Dendritic cell treated with granulocyte-macrophage colony-stimulating factor and Interleukin-4, amounts not matched to agents 40 ng/mL and 50 ng/mL, for 4 days (primary cell): ENCODE measurements around the gene MAP2K6.

ENCODE experiments used
- H3K27ac Mint-ChIP-seq: one replicate; pipeline ENCODE4 v1.8.0; 2022; ENCODE audit warnings: mild to moderate bottlenecking, mixed read lengths
- H3K27me3 Mint-ChIP-seq: one replicate; pipeline ENCODE4 v1.8.0; 2022; ENCODE audit warnings: mild to moderate bottlenecking, mixed read lengths
- H3K36me3 Mint-ChIP-seq: one replicate; pipeline ENCODE4 v1.8.0; 2022; ENCODE audit warnings: low read depth, mixed read lengths
- H3K4me1 Mint-ChIP-seq: one replicate; pipeline ENCODE4 v1.8.0; 2022; ENCODE audit warnings: low read depth, mixed read lengths
- H3K4me3 Mint-ChIP-seq: one replicate; pipeline ENCODE4 v1.8.0; 2022; ENCODE audit warnings: mild to moderate bottlenecking, moderate library complexity, mixed read lengths
- H3K9me3 Mint-ChIP-seq: one replicate; pipeline ENCODE4 v1.8.0; 2022; ENCODE audit warnings: mixed read lengths
- intact Hi-C: fragments of 100-400 bp; cut with micrococcal nuclease; formaldehyde crosslinking; loops from one replicate; pipeline ENCODE4 v1.15.0; 2022

Gene MAP2K6

GRCh38 chr17:69581061-69581961 lies 166.8 kb downstream of the MAP2K6 start:
- H3K27me3 Mint-ChIP-seq: peaks cover 17% of the 10 kb centered on the region
- H3K36me3 Mint-ChIP-seq: no peaks in the 10 kb centered on the region
- intact Hi-C loops: no loop called here
- H3K9me3 Mint-ChIP-seq: no peaks in the 10 kb centered on the region
- peaks cover 7% of the 10 kb centered on the region for H3K4me1 Mint-ChIP-seq
- no peak overlapping the region for H3K27ac Mint-ChIP-seq
- H3K4me3 Mint-ChIP-seq: no peak overlapping the region

GRCh38 chr17:69588316-69588715 lies 173.8 kb downstream of the MAP2K6 start:
- intact Hi-C loops: no loop called here
- no peak overlapping the region for H3K27ac Mint-ChIP-seq
- H3K4me3 Mint-ChIP-seq: no peak overlapping the region
- no peaks in the 10 kb centered on the region for H3K4me1 Mint-ChIP-seq
- no peaks in the 10 kb centered on the region for H3K36me3 Mint-ChIP-seq
- H3K9me3 Mint-ChIP-seq: no peaks in the 10 kb centered on the region
- H3K27me3 Mint-ChIP-seq: peaks cover 4% of the 10 kb centered on the region

- no peaks in the 10 kb centered on the region for H3K4me1 Mint-ChIP-seq
- H3K36me3 Mint-ChIP-seq: no peaks in the 10 kb centered on the region
- intact Hi-C loops: no loop called here
- no peaks in the 10 kb centered on the region for H3K9me3 Mint-ChIP-seq
- H3K27ac Mint-ChIP-seq: no peak overlapping the region
- no peak overlapping the region for H3K4me3 Mint-ChIP-seq
- peaks cover 4% of the 10 kb centered on the region for H3K27me3 Mint-ChIP-seq
These were observed 174.3 kb downstream of the MAP2K6 start for GRCh38 chr17:69588827-69589239.

- Mint-ChIP-seq H3K36me3 (no peaks in the 10 kb centered on the region), H3K4me1 (no peaks in the 10 kb centered on the region), H3K27ac (no peak overlapping the region), H3K27me3 (peaks cover 3% of the 10 kb centered on the region), H3K9me3 (no peaks in the 10 kb centered on the region), H3K4me3 (no peak overlapping the region)
- intact Hi-C loops: no loop called here
These were observed 176.2 kb downstream of the MAP2K6 start for GRCh38 chr17:69590671-69591070.

DNA sequence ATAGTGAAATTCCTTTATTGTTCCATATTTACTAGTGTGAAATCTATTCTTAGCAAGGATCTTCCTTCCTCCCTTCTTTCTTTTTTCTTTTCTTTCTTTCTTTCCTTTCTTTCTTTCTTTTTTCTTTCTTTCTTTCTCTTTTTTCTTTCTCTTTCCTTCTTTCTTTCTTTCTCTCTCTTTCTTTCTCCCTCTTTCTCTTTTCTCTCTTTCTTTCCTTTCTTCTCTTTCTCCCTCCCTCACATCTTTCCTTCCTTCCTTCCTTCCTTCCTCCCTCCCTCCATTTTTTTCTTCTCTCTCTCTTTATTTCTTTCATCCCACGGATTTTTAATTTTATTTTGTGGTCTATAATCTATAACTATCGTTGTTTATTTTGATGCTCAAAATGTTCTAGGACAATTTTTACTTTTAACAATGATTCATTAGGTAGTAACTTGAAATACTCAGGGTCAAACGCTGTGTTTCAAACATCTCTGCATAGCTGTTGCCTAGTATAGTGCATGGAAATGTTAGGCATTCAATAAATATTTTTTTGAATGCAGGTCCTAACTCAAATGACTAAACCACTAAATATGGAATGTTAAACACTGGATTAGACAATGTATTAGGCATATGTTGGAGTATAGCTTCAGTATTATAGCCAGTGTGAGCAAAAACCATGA lies 178.3 kb downstream of the MAP2K6 start:
- intact Hi-C loops: no loop called here
- Mint-ChIP-seq H3K9me3 (no peaks in the 10 kb centered on the region), H3K4me3 (no peak overlapping the region), H3K27ac (no peak overlapping the region), H3K27me3 (peaks cover 7% of the 10 kb centered on the region), H3K4me1 (no peaks in the 10 kb centered on the region), H3K36me3 (no peaks in the 10 kb centered on the region)

- no peak overlapping the region for H3K27ac Mint-ChIP-seq
- H3K9me3 Mint-ChIP-seq: no peaks in the 10 kb centered on the region
- H3K4me1 Mint-ChIP-seq: no peaks in the 10 kb centered on the region
- H3K36me3 Mint-ChIP-seq: no peaks in the 10 kb centered on the region
- peaks cover 7% of the 10 kb centered on the region for H3K27me3 Mint-ChIP-seq
- intact Hi-C loops: no loop called here
- no peak overlapping the region for H3K4me3 Mint-ChIP-seq
These were observed 178.8 kb downstream of the MAP2K6 start for GRCh38 chr17:69593351-69593715.

DNA sequence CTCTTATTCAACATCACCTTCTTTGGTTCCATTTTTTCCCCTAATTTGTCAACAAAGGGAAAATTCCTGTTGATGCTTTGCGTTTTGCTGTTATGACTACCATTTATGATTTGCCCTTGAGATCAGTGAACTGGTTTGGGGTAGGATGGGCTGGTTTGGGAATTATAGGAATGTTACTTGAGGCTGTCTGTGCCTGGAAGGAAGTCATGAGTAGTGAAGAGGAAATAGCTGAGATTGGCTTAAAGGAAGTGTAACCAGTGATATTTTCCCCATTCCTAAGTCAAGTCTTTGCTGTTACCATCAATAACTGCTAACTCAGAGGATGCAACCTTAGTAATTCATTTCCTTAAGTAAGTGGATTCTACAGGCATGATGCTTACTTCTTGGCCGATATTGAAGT lies 179.2 kb downstream of the MAP2K6 start:
- H3K36me3 Mint-ChIP-seq: no peaks in the 10 kb centered on the region
- intact Hi-C loops: no loop called here
- peaks cover 7% of the 10 kb centered on the region for H3K27me3 Mint-ChIP-seq
- no peak overlapping the region for H3K4me3 Mint-ChIP-seq
- no peaks in the 10 kb centered on the region for H3K4me1 Mint-ChIP-seq
- no peak overlapping the region for H3K27ac Mint-ChIP-seq
- no peaks in the 10 kb centered on the region for H3K9me3 Mint-ChIP-seq

DNA sequence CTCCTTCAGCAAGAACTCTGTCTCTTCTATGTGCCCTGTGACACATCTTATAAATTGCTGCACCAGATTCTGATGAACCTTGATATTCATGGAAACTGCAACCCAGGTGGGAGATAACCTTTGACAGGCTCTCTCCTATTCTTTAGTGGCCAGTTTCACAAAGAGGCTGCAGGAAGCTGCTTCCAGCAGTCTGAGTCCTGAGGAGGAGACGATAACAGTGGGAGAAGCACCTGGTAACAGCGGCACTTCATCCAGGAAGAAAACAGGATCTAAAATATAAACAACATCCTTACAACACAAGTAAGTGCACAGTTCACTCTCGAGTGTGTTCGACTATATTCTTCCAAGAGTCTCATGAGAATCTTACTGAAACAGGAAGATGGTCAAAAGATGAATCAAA lies 180.1 kb downstream of the MAP2K6 start:
- Mint-ChIP-seq H3K4me3 (no peak overlapping the region), H3K9me3 (no peaks in the 10 kb centered on the region), H3K36me3 (no peaks in the 10 kb centered on the region), H3K27ac (no peak overlapping the region), H3K27me3 (peaks cover 7% of the 10 kb centered on the region), H3K4me1 (no peaks in the 10 kb centered on the region)
- intact Hi-C loops: no loop called here

DNA sequence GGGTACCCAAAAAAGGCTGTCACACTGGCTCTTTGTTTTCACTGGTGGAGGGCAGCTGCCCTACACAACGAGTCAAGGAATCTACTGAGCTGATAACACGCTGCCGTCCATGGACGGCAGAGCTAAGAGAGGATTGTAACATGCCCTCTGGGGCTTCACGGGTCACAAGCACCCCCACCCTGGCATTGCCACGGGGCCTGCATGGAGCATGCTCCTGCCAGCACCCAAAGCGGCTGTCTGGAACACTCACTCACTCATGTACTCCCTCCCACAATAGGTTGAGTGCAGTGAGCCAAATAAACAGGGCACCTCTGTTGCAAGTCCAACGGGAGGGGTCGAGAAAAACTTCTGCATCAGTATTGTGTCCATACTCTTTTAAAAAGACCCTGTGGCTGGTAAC lies 181.6 kb downstream of the MAP2K6 start:
- Mint-ChIP-seq H3K4me1 (no peaks in the 10 kb centered on the region), H3K4me3 (no peak overlapping the region), H3K9me3 (no peaks in the 10 kb centered on the region), H3K27ac (no peak overlapping the region), H3K36me3 (no peaks in the 10 kb centered on the region), H3K27me3 (peaks cover 5% of the 10 kb centered on the region)
- intact Hi-C loops: no loop called here

DNA sequence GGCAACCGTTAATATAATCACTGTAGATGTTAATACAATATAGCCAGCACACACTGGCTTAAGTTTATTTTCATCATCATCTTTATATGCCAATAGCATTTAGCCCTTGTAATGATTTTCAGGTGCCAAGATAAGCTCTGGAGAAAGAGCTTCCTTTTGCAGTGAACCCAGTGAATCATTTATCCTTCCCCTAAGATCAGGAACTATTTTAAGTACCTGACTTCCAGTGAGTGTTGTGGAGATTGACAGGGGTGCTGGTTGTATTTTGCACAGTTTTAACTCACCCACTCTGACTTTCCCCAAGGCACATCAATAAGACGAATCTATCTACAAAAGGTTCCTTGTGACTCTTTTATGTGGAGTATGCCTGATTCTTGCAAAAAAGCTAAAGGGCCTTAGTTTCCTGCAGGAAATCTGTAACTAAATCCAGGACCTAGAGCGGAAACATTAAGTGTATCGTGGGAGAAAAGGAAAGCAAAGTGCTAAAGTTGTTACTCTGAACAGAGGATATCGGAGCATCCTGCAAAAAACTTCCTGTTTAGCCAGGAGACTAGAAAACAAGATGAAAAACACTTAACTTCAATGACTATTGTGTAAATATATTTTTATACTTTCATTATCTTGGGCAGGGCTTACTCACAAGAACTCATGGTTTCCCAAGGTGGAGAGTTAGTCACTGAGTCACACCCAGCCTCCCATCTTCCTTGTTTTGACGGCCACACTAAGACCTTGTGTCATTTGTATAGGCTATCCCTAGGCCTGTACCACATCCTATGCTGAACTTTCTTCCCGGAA lies 183.6 kb downstream of the MAP2K6 start:
- intact Hi-C loops: no loop called here
- H3K4me1 Mint-ChIP-seq: no peaks in the 10 kb centered on the region
- no peaks in the 10 kb centered on the region for H3K36me3 Mint-ChIP-seq
- H3K27me3 Mint-ChIP-seq: peaks cover 5% of the 10 kb centered on the region
- no peaks in the 10 kb centered on the region for H3K9me3 Mint-ChIP-seq
- no peak overlapping the region for H3K4me3 Mint-ChIP-seq
- H3K27ac Mint-ChIP-seq: no peak overlapping the region

DNA sequence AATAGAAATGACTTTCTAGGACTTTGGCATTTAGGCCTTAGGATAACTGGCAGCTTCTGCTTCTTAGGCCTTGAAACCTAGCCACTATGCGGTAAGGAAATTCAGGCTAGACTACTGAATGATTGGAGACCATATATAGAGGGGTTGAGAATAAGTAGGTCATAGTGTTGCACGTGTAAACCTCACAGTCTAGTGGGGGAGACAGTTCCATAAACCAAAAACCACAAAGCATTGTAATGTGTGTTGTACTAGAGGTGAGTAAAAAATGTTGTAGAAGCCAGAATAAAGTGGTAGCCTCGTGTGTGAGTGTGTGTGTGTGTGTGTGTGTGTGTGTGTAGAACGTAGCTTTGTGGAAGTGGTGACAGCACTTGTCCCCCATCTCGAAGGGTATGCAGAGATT lies 188.5 kb downstream of the MAP2K6 start:
- Mint-ChIP-seq H3K4me1 (peaks cover 13% of the 10 kb centered on the region), H3K27me3 (no peaks in the 10 kb centered on the region), H3K9me3 (no peaks in the 10 kb centered on the region), H3K36me3 (no peaks in the 10 kb centered on the region), H3K27ac (no peak overlapping the region), H3K4me3 (no peak overlapping the region)
- intact Hi-C loops: no loop called here
